Activated B cell treated with CpG ODN at 0.5 μM for 24 hours (primary cell): ENCODE data around the gene RAB40AL. TPM values are rescaled to one million over a fixed set of nuclear protein-coding genes. Genes with fewer than 3 reads are reported as not detected.

Source experiments
- ATAC-seq: fragments of 200-7000 bp; cut with Tn5 transposase; one replicate; pipeline ENCODE4 v1.10.0; 2021; ENCODE audit warnings: low read depth, mild to moderate bottlenecking, moderate library complexity
- CTCF ChIA-PET: fragments of 350-600 bp; sonication (Branson Sonifier 250); formaldehyde crosslinking; loops from one replicate; lab custom pipeline; 2021; ENCODE audit warnings: antibody characterized with exemption; lab: Charles Lee
- POLR2A ChIA-PET: fragments of 350-600 bp; sonication (Branson Sonifier 250); formaldehyde crosslinking; loops from one replicate; lab custom pipeline; 2021; ENCODE audit warnings: antibody characterized with exemption; lab: Charles Lee
- DNase-seq: peaks from one replicate; pipeline ENCODE4 v3.0.0; 2022
- H3K27ac Mint-ChIP-seq: one replicate; pipeline ENCODE4 v1.8.0; 2020; ENCODE audit warnings: mixed read lengths
- H3K27me3 Mint-ChIP-seq: one replicate; pipeline ENCODE4 v1.8.0; 2021; ENCODE audit warnings: mixed read lengths
- H3K36me3 Mint-ChIP-seq: one replicate; pipeline ENCODE4 v1.8.0; 2021; ENCODE audit warnings: low read depth, mixed read lengths
- H3K4me1 Mint-ChIP-seq: one replicate; pipeline ENCODE4 v1.8.0; 2021; ENCODE audit warnings: mixed read lengths
- H3K4me3 Mint-ChIP-seq: one replicate; pipeline ENCODE4 v1.8.0; 2020; ENCODE audit warnings: mild to moderate bottlenecking, mixed read lengths
- H3K9me3 Mint-ChIP-seq: one replicate; pipeline ENCODE4 v1.8.0; 2020; ENCODE audit warnings: mixed read lengths
- intact Hi-C: fragments of 100-400 bp; cut with micrococcal nuclease; formaldehyde crosslinking; loops from one replicate; pipeline ENCODE4 v1.15.1; 2024
- total RNA-seq: library from RNA; stranded (reverse); gene quantifications from 2 replicates; pipeline ENCODE4 v1.2.3, GENCODE V29; 2022
- TF ChIP-seq, protein P1 (sequence below): fragments of 200-600 bp; IDR thresholded peaks from one replicate; pipeline ENCODE4 v1.8.0; 2022; ENCODE audit warnings: antibody characterized with exemption, mild to moderate bottlenecking

The RAB40AL gene
- total RNA-seq, 1 donor from 2014 or later = 0.73 TPM

DNA sequence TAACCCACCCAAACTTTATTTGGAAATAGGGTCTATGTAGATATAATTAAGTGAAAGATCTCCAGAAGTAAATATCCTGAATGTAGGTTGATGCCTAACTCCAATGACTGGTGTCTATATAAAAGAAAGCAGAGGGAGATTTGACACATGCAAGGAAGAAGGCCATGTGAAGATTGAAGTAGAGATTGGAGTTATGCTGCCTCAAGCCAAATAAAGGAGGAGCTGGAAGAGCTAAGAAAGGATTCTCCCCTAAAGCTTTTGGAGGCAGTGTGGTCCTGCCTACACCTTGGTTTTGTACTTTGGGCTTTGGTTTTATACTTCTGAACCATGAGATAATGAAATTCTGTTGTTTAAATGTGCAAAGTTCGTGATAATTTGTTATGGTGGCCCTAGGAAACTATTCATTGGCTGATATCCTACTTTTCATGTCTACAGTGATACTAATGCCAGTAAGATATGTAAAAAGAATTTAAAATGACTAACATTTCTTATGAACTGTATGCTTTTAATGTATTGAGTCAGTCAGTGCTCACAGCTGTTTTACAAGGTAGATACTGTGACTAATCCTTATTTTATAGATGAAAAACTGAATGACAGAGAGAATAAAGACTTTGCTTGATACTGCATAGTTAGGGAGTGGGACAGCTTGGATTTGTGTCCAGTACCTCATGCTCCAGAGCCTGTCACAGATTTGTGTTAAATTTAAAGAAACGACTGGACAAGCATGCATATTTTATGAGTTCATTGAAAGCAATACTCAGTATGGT, 5.9 kb upstream of the RAB40AL start:
- CTCF ChIA-PET = no interaction called here
- intact Hi-C loops = no loop called here

DNA sequence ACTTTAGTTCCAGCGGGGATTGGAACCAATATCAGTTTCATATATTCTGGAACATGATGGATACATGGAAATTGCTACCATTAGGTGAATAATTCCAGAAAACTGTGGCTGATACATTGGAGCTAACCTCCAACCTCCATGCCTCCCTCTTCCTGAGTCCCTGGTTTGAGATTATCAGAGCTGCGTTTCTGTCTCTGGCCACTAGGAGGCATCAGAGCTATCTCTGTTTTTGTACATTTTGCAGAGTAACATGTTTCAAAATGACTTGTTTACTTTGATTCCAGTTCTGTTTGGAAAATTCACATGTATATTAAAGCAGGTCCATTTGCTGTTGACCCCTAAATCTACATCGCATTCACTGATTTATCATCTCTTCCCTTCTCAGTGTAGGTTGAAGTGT, 2.4 kb upstream of the RAB40AL start:
- Mint-ChIP-seq H3K36me3 (no peaks in the 10 kb centered on the region), H3K27me3 (no peaks in the 10 kb centered on the region), H3K27ac (no peak overlapping the region), H3K4me1 (no peaks in the 10 kb centered on the region), H3K4me3 (no peak overlapping the region), H3K9me3 (no peaks in the 10 kb centered on the region)
- DNase-seq (no peak), ATAC-seq (no peak)
- ChIA-PET CTCF (interaction anchor here (1.6 to 2.4 kb wide), 2 partner anchors 9 to 17 kb away, joined by 4 to 9 read pairs; no protein-coding TSS in a partner anchor), POLR2A (no interaction called here)
- TF ChIP-seq, protein P1, sequence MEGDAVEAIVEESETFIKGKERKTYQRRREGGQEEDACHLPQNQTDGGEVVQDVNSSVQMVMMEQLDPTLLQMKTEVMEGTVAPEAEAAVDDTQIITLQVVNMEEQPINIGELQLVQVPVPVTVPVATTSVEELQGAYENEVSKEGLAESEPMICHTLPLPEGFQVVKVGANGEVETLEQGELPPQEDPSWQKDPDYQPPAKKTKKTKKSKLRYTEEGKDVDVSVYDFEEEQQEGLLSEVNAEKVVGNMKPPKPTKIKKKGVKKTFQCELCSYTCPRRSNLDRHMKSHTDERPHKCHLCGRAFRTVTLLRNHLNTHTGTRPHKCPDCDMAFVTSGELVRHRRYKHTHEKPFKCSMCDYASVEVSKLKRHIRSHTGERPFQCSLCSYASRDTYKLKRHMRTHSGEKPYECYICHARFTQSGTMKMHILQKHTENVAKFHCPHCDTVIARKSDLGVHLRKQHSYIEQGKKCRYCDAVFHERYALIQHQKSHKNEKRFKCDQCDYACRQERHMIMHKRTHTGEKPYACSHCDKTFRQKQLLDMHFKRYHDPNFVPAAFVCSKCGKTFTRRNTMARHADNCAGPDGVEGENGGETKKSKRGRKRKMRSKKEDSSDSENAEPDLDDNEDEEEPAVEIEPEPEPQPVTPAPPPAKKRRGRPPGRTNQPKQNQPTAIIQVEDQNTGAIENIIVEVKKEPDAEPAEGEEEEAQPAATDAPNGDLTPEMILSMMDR = no peak
- intact Hi-C loops = no loop called here

More for the DNA sequence above, 5.9 kb upstream of the RAB40AL start:
- ATAC-seq = no peak
- H3K36me3 Mint-ChIP-seq = no peaks in the 10 kb centered on the region
- no peaks in the 10 kb centered on the region for H3K4me1 Mint-ChIP-seq
- POLR2A ChIA-PET = no interaction called here
- DNase-seq = no peak
- H3K27me3 Mint-ChIP-seq = no peaks in the 10 kb centered on the region
- TF ChIP-seq, protein P1 = no peak
- H3K9me3 Mint-ChIP-seq = no peaks in the 10 kb centered on the region
- H3K27ac Mint-ChIP-seq = no peak overlapping the region
- no peak overlapping the region for H3K4me3 Mint-ChIP-seq

DNA sequence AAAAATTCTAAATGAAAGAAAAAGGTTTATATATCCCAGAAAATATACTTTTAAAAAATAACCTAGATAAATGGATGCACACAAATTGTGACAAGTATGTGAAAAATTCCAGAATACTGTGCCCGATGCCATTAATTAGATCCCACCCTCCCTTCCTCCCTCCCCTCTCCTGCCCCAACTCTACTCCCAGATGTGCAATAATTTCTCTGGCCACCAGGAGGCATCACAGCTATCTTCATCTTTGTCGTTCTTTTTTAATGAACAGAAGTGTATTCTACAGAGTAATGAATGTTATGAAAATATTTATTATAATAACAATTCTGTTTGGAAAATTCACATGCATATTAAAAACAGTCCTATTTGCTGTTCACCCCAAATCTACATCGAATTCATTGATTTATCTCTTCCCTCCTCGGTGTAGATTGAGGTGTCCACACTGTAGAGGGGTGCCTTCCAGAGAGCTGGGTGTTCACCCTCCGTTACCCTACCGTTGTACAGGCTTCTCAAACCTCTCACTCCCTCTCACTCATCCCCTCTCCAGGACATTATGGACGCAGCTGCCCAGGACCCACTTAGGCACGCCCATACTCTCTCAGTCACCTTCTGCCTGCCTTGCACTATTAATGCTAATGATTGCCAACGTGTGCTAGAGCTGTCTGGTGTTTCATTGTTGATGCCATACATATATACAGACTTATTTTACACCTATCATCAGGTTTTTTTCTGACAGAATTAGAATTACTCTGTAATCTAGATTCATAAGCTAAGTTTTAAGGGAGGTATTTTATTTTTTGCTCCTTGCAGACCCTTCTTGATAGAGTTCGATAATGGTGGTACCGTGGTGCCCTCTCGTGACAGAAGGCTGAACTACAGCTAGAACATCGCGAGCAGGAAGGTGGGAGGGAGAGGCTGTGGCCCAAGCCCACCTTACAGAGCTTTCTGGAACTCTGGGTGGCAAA, 14.1 kb downstream of the RAB40AL start:
- TF ChIP-seq, protein P1 = no peak
- DNase-seq (peak; percentile 27), ATAC-seq (peak; percentile 69)
- H3K27ac Mint-ChIP-seq = no peak overlapping the region
- intact Hi-C loops = loop anchor here (1.0 to 10.0 kb wide), 5 partner anchors 206 to 883 kb away; no protein-coding TSS in a partner anchor
- POLR2A ChIA-PET = interaction anchor here (0.9 kb wide), 1 partner anchor 1020 kb away, joined by 3 read pairs; no protein-coding TSS in a partner anchor
- no peaks in the 10 kb centered on the region for H3K36me3 Mint-ChIP-seq
- H3K9me3 Mint-ChIP-seq = no peaks in the 10 kb centered on the region
- CTCF ChIA-PET = interaction anchor here (0.7 to 2.0 kb wide), 14 partner anchors 8 to 883 kb away, joined by 3 to 9 read pairs (median 4); no protein-coding TSS in a partner anchor
- no peaks in the 10 kb centered on the region for H3K27me3 Mint-ChIP-seq
- H3K4me1 Mint-ChIP-seq = peaks cover 6% of the 10 kb centered on the region
- peak overlapping the region; percentile 72 for H3K4me3 Mint-ChIP-seq

DNA sequence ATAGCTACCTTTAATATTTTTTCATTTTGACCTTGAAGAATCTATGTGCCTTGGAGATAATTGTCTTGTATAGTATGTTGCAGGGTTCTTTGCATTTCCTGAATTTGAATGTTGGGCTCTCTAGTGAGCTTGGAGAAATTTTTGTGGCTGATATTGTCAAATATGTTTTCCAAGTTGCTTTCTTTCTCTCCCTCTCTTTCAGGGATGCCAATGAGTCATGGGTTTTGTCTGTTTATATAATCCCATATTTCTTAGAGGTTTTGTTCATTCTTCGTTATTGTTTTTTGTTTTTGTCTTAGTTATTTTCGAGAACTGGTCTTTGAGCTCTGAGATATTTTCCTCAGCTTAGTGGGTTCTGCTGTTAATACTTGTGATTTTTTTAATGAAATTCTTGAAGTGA, 20.7 kb downstream of the RAB40AL start:
- ATAC-seq (no peak), DNase-seq (no peak)
- no peak overlapping the region for H3K4me3 Mint-ChIP-seq
- POLR2A ChIA-PET = no interaction called here
- TF ChIP-seq, protein P1 = no peak
- H3K4me1 Mint-ChIP-seq = no peaks in the 10 kb centered on the region
- CTCF ChIA-PET = no interaction called here
- no peaks in the 10 kb centered on the region for H3K9me3 Mint-ChIP-seq
- intact Hi-C loops = loop anchor here (10.0 kb wide), 1 partner anchor 287 kb away; no protein-coding TSS in a partner anchor
- H3K27ac Mint-ChIP-seq = no peak overlapping the region
- H3K36me3 Mint-ChIP-seq = no peaks in the 10 kb centered on the region
- no peaks in the 10 kb centered on the region for H3K27me3 Mint-ChIP-seq
